ENCODE data around the gene ACADVL. TPM values are rescaled to one million over a fixed set of nuclear protein-coding genes. Genes with fewer than 3 reads are reported as not detected.
A peak's percentile ranks its signal among the peaks of the same experiment; 100 is the strongest.

Gene ACADVL
- total RNA-seq, 3 donors from 2014 or later (not counting 1 experiment from before 2014, with no cell fraction given), result 439 to 637 (median 607) TPM

DNA sequence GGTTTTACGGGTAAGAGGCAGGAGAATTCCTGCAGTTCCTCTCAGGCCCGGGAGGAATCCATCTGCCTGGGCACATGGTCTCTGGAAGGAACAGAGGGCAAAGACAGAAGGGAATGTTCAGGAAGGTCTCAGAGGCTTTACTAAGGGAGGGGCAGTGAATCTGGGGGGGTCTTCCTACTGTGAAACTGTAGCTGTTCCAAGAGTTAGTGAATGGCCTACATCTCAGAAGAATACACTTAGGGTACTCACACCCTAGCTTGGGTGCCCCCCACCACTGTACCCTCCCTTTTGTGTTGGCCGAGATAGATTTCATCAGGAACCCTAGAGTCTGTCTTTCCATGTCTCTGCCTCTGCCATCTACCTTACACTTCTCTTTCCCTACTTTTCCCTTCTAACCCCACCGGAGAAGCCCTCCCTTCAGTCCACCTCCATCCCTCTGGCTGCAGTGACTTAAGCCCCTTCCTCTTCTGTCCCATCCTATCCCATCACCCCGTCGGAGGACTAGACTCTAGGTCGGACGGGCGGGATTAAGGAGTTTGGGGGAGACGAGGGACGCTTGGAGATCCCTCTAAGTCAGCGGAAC is 418 bp upstream of the ACADVL start:
- Histone ChIP-seq H3K9me3 (ENCODE audit: control insufficient read depth, insufficient read depth, low read length) (no peaks in the 10 kb centered on the region), H3K36me3 (ENCODE audit: control insufficient read depth, insufficient read depth, low read length) (peaks cover 22% of the 10 kb centered on the region), H3K4me3 (ENCODE audit: low read length) (peak overlapping the region; percentile 77), H3K27me3 (ENCODE audit: control insufficient read depth, insufficient read depth, low read length) (no peaks in the 10 kb centered on the region), H3K27ac (ENCODE audit: low read length) (peak overlapping the region; percentile 65), H3K4me1 (ENCODE audit: control insufficient read depth, insufficient read depth, low read length) (peaks cover 46% of the 10 kb centered on the region)
- H3K4me3 Mint-ChIP-seq, result peak overlapping the region; percentile 98
- no peaks in the 10 kb centered on the region for H3K9me3 Mint-ChIP-seq
- peaks cover 25 to 56% of the 10 kb centered on the region in 2 donors for H3K4me1 Mint-ChIP-seq
- DNase-seq, result no peak
- intact Hi-C loops (cut with micrococcal nuclease), result loop anchor here (5.0 to 10.0 kb wide), 2 partner anchors 33 to 465 kb away; partner anchors contain the start of genes CTDNEP1, ELP5, TP53 and WRAP53
- no peak for ATAC-seq
- peak overlapping the region; percentile 94 to 98 for H3K27ac Mint-ChIP-seq
- H3K27me3 Mint-ChIP-seq (ENCODE audit: low read depth in 2 of 2), result peaks cover 0 to 7% of the 10 kb centered on the region in 2 donors
- no peaks in the 10 kb centered on the region for H3K36me3 Mint-ChIP-seq
- TF ChIP-seq, protein P1, sequence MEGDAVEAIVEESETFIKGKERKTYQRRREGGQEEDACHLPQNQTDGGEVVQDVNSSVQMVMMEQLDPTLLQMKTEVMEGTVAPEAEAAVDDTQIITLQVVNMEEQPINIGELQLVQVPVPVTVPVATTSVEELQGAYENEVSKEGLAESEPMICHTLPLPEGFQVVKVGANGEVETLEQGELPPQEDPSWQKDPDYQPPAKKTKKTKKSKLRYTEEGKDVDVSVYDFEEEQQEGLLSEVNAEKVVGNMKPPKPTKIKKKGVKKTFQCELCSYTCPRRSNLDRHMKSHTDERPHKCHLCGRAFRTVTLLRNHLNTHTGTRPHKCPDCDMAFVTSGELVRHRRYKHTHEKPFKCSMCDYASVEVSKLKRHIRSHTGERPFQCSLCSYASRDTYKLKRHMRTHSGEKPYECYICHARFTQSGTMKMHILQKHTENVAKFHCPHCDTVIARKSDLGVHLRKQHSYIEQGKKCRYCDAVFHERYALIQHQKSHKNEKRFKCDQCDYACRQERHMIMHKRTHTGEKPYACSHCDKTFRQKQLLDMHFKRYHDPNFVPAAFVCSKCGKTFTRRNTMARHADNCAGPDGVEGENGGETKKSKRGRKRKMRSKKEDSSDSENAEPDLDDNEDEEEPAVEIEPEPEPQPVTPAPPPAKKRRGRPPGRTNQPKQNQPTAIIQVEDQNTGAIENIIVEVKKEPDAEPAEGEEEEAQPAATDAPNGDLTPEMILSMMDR (IDR thresholded peaks at IDR 0.05), result no peak
- WGBS (ENCODE audit: insufficient coverage), result 18% methylated on average over 12 of the region's 12 CpGs

GRCh38 chr17:7220593-7221277 is 997 bp downstream of the ACADVL start:
- TF ChIP-seq, protein P1 (IDR thresholded peaks at IDR 0.05), result peak; percentile 23
- Mint-ChIP-seq H3K9me3 (no peaks in the 10 kb centered on the region), H3K4me1 (peaks cover 19 to 47% of the 10 kb centered on the region in 2 donors), H3K4me3 (peak overlapping the region; percentile 98), H3K36me3 (no peaks in the 10 kb centered on the region), H3K27me3 (ENCODE audit: low read depth in 2 of 2) (peaks cover 0 to 4% of the 10 kb centered on the region in 2 donors), H3K27ac (peak overlapping the region; percentile 94 to 98)
- intact Hi-C loops (cut with micrococcal nuclease), result no loop called here
- peak; percentile 41 to 80 for DNase-seq
- WGBS (ENCODE audit: insufficient coverage), result 39% methylated on average over 11 of the region's 11 CpGs
- peak; percentile 37 to 63 (median 45) for ATAC-seq
- Histone ChIP-seq H3K27ac (ENCODE audit: low read length) (peak overlapping the region; percentile 65), H3K9me3 (ENCODE audit: control insufficient read depth, insufficient read depth, low read length) (no peaks in the 10 kb centered on the region), H3K27me3 (ENCODE audit: control insufficient read depth, insufficient read depth, low read length) (no peaks in the 10 kb centered on the region), H3K4me3 (ENCODE audit: low read length) (peak overlapping the region; percentile 77), H3K36me3 (ENCODE audit: control insufficient read depth, insufficient read depth, low read length) (peaks cover 34% of the 10 kb centered on the region), H3K4me1 (ENCODE audit: control insufficient read depth, insufficient read depth, low read length) (peaks cover 33% of the 10 kb centered on the region)

DNA sequence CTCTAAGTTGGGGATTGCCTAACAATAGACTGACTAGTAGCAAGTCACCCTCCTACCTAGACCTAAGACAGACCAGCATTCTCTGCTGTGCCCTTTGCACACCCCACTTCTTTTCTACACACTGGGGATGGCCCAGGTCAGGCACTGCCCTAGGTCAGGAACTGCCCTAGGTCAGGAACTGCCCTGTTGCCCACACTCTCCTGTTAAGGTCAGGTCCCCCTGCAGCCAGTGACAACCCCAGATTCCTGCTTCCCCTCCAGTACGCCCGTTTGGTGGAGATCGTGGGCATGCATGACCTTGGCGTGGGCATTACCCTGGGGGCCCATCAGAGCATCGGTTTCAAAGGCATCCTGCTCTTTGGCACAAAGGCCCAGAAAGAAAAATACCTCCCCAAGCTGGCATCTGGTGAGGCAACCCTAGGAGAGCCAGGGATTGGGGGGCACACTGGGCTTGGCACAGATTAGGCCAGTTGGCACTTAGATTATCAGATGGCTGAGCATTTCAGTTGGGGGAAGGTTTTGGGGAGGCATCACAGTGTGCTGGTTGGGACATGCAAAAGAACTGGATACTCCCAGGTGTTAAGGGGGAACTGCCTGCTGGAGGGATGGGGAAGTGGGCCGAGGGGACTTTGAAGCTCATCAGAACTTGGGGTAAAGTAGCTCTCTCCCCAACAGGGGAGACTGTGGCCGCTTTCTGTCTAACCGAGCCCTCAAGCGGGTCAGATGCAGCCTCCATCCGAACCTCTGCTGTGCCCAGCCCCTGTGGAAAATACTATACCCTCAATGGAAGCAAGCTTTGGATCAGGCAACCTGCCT is 1.7 kb downstream of the ACADVL start:
- WGBS (ENCODE audit: insufficient coverage), result 91% methylated on average over 10 of the region's 10 CpGs
- DNase-seq (no peak), ATAC-seq (no peak)
- H3K27ac ChIP-seq (ENCODE audit: low read length), result no peak overlapping the region
- peaks cover 19 to 40% of the 10 kb centered on the region in 2 donors for H3K4me1 Mint-ChIP-seq
- peaks cover 33% of the 10 kb centered on the region for H3K4me1 ChIP-seq (ENCODE audit: control insufficient read depth, insufficient read depth, low read length)
- no peaks in the 10 kb centered on the region for H3K36me3 Mint-ChIP-seq
- peak overlapping the region; percentile 98 for H3K4me3 Mint-ChIP-seq
- H3K27me3 ChIP-seq (ENCODE audit: control insufficient read depth, insufficient read depth, low read length), result no peaks in the 10 kb centered on the region
- peaks cover 40% of the 10 kb centered on the region for H3K36me3 ChIP-seq (ENCODE audit: control insufficient read depth, insufficient read depth, low read length)
- intact Hi-C loops (cut with micrococcal nuclease), result no loop called here
- peaks cover 0 to under 1% of the 10 kb centered on the region in 2 donors for H3K27me3 Mint-ChIP-seq (ENCODE audit: low read depth in 2 of 2)
- no peaks in the 10 kb centered on the region for H3K9me3 ChIP-seq (ENCODE audit: control insufficient read depth, insufficient read depth, low read length)
- peak overlapping the region; percentile 94 to 98 for H3K27ac Mint-ChIP-seq
- H3K4me3 ChIP-seq (ENCODE audit: low read length), result no peak overlapping the region
- no peaks in the 10 kb centered on the region for H3K9me3 Mint-ChIP-seq
- TF ChIP-seq, protein P1 (IDR thresholded peaks at IDR 0.05), result no peak

Data from natural killer cell (primary cell).